Endothelial cell of umbilical vein (primary cell): Measurements from ENCODE around the gene MTPN. TPM values are rescaled to one million over a fixed set of nuclear protein-coding genes. Genes with fewer than 3 reads are reported as not detected.

Source experiments
- BruUV-seq: library from RNA; stranded (reverse); fragments of 400-500 nt; replicated peaks from 2 replicates; lab custom pipeline; 2021; lab: Mats Ljungman, UMichigan
- CTCF ChIA-PET: fragments of 300-600, 350-600 bp; sonication (Branson Sonifier 250); formaldehyde crosslinking; loops from one replicate; lab custom pipeline; 2021; ENCODE audit warnings: antibody characterized with exemption, inconsistent platforms; lab: Charles Lee
- POLR2A ChIA-PET: fragments of 300-600, 350-600 bp; sonication (Branson Sonifier 250); formaldehyde crosslinking; loops from one replicate; lab custom pipeline; 2021; ENCODE audit warnings: antibody characterized with exemption, inconsistent platforms; lab: Charles Lee
- DNase-seq: peaks from one replicate; pipeline ENCODE4 v3.0.0-alpha.2; 2011; ENCODE audit warnings: low read depth, low spot score
- FAIRE-seq: peaks from 2 replicates; lab custom pipeline; 2011; peaks lifted over from hg19 to GRCh38; lab: Jason Lieb, UNC
- H2AFZ ChIP-seq: 2 replicates; pipeline ENCODE4 v1.6.0; 2012; ENCODE audit warnings: low read depth, low read length, control low read depth, inconsistent platforms
- H3K27ac ChIP-seq: 2 replicates; pipeline ENCODE4 v1.5.1; 2011; ENCODE audit warnings: low read depth, mild to moderate bottlenecking, control low read depth, low read length, moderate library complexity; ENCODE audit not compliant: insufficient read depth
- H3K27me3 ChIP-seq, 2 experiments: 2 replicates each; pipeline versions ENCODE4 v1.6.0 to v1.6.1; 2011; ENCODE audit warnings: low read length in 2 of 2, mixed read lengths in 1 of 2; ENCODE audit not compliant: control insufficient read depth in 2 of 2, insufficient read depth in 2 of 2
- H3K36me3 ChIP-seq, 2 experiments: 2 replicates in 1 of 2; 3 replicates in 1 of 2; pipeline ENCODE4 v1.5.1; 2011; ENCODE audit warnings: low read length in 2 of 2, mild to moderate bottlenecking in 1 of 2, moderate library complexity in 1 of 2; ENCODE audit not compliant: control insufficient read depth in 2 of 2, insufficient read depth in 2 of 2; ENCODE audit errors: extremely low read depth in 1 of 2
- H3K4me1 ChIP-seq: 3 replicates; pipeline ENCODE4 v1.5.1; 2011; ENCODE audit warnings: mild to moderate bottlenecking, low read length; ENCODE audit not compliant: control insufficient read depth, insufficient read depth; ENCODE audit errors: extremely low read depth
- H3K4me2 ChIP-seq: 2 replicates; pipeline ENCODE4 v1.6.1; 2011; ENCODE audit warnings: low read length, control low read depth, mixed read lengths; ENCODE audit not compliant: insufficient read depth
- H3K4me3 ChIP-seq, 3 experiments: fragments of 200-600 bp in 1 of 3; sonication (generic), shearing (Covaris generic) in 1 of 3; replicated peaks in 1 of 3; 2 replicates each; pipeline ENCODE4 v1.5.1; 2011 to 2016; ENCODE audit warnings: control low read depth in 3 of 3, low read length in 3 of 3, mild to moderate bottlenecking in 2 of 3, inconsistent platforms in 1 of 3, low read depth in 1 of 3, moderate library complexity in 1 of 3; ENCODE audit not compliant: insufficient read depth in 1 of 3
- H3K79me2 ChIP-seq: 2 replicates; pipeline ENCODE4 v1.6.0; 2012; ENCODE audit warnings: low read length, inconsistent platforms; ENCODE audit not compliant: control insufficient read depth, insufficient read depth
- H3K9ac ChIP-seq: replicated peaks from 2 replicates; pipeline ENCODE3; 2011; ENCODE audit warnings: low read length, control low read depth; ENCODE audit not compliant: insufficient read depth; ENCODE audit errors: extremely low read depth
- H3K9me1 ChIP-seq: replicated peaks from 3 replicates; pipeline ENCODE4 v1.6.0; 2011; ENCODE audit warnings: mild to moderate bottlenecking, low read length; ENCODE audit not compliant: control insufficient read depth, insufficient read depth; ENCODE audit errors: extremely low read depth
- H3K9me3 ChIP-seq: replicated peaks from 2 replicates; pipeline ENCODE4 v1.5.1; 2012; ENCODE audit warnings: low read length, inconsistent platforms; ENCODE audit not compliant: control insufficient read depth, insufficient read depth
- H4K20me1 ChIP-seq: replicated peaks from 2 replicates; pipeline ENCODE3; 2011; ENCODE audit warnings: mild to moderate bottlenecking, low read length; ENCODE audit not compliant: control insufficient read depth, insufficient read depth; ENCODE audit errors: extremely low read depth
- CTCF ChIP-seq, 2 donors: IDR thresholded peaks; 1 replicate in 1 of 2; 2 replicates in 1 of 2; pipeline ENCODE4 v1.5.1; 2011; ENCODE audit warnings: low read length in 2 of 2, mild to moderate bottlenecking in 2 of 2, moderate library complexity in 2 of 2, control low read depth in 1 of 2, inconsistent platforms in 1 of 2, low read depth in 1 of 2; ENCODE audit not compliant: insufficient read depth in 1 of 2; ENCODE audit errors: extremely low read depth in 1 of 2
- EZH2 ChIP-seq: IDR thresholded peaks from 2 replicates; pipeline ENCODE4 v1.6.1; 2012; ENCODE audit warnings: borderline replicate concordance, low read depth, mild to moderate bottlenecking, moderate library complexity, low read length, inconsistent platforms; ENCODE audit not compliant: severe bottlenecking
- FOS ChIP-seq: IDR thresholded peaks from 2 replicates; pipeline ENCODE4 v1.6.1; 2011; ENCODE audit warnings: mild to moderate bottlenecking, low read length, moderate library complexity, borderline replicate concordance; ENCODE audit not compliant: insufficient read depth
- GATA2 ChIP-seq: IDR thresholded peaks from 2 replicates; pipeline ENCODE4 v1.7.0; 2011; ENCODE audit warnings: low read depth, mild to moderate bottlenecking, moderate library complexity, mixed read lengths, low read length; ENCODE audit not compliant: insufficient read length, insufficient read depth
- JUN ChIP-seq: IDR thresholded peaks from 2 replicates; pipeline ENCODE4 v1.6.1; 2011; ENCODE audit warnings: borderline replicate concordance, low read depth; ENCODE audit not compliant: insufficient read length, insufficient read depth
- MAX ChIP-seq: IDR thresholded peaks from 2 replicates; pipeline ENCODE4 v1.6.1; 2011; ENCODE audit not compliant: insufficient read depth, insufficient read length
- MYC ChIP-seq: IDR thresholded peaks from one replicate; pipeline ENCODE4 v1.6.1; 2011; ENCODE audit warnings: mild to moderate bottlenecking, low read depth, low read length
- POLR2A ChIP-seq: IDR thresholded peaks from 2 replicates; pipeline ENCODE4 v1.6.1; 2012; ENCODE audit warnings: low read depth, mild to moderate bottlenecking, control low read depth, low read length
- POLR2AphosphoS5 ChIP-seq: IDR thresholded peaks from 2 replicates; pipeline ENCODE4 v1.6.1; 2012; ENCODE audit warnings: low read depth, mild to moderate bottlenecking, control low read depth, low read length, moderate library complexity; ENCODE audit not compliant: insufficient read depth
- dilution Hi-C: fragments of 300-500 bp; cut with MboI; formaldehyde crosslinking; loops from one replicate; pipeline ENCODE4 v1.15.0; 2019; ENCODE audit warnings: low sequenced_read_pairs; ENCODE audit not compliant: extremely low pct_ligation_motif_present
- intact Hi-C: fragments of 100-400 bp; cut with micrococcal nuclease; formaldehyde crosslinking; loops from one replicate; pipeline ENCODE4 v1.10.0; 2022
- polyA plus RNA-seq, 4 experiments: library from polyadenylated mRNA; depleted of rRNA in 3 of 4; stranded (reverse) in 3 of 4; unstranded in 1 of 4; fragments of >200 nt; gene quantifications; 2 replicates each; pipeline versions ENCODE4 v1.2.1 to v1.2.3, GENCODE V29; 2011 to 2012; ENCODE audit warnings: missing spikeins in 1 of 4
- total RNA-seq: library from RNA; stranded (reverse); gene quantifications from 2 replicates; pipeline ENCODE4 v1.2.3, GENCODE V29; 2021

Gene MTPN
- total and polyA plus RNA-seq, 2 donors (not counting 3 experiments of a cell fraction or from before 2014, with no cell fraction given) = 58.1 to 174 TPM

- Histone ChIP-seq H3K27me3 (no peaks in the 10 kb centered on the region), H3K27ac (no peak overlapping the region), H3K9me3 (no peaks in the 10 kb centered on the region), H3K36me3 (peaks cover 2% of the 10 kb centered on the region in 2 experiments), H2AFZ (no peak overlapping the region), H4K20me1 (no peaks in the 10 kb centered on the region), H3K4me3 (no peak overlapping the region), H3K4me1 (peaks cover 25% of the 10 kb centered on the region), H3K9ac (no peak overlapping the region), H3K79me2 (peaks cover 30% of the 10 kb centered on the region), H3K4me2 (no peak overlapping the region), H3K9me1 (no peaks in the 10 kb centered on the region)
- TF ChIP-seq POLR2AphosphoS5 = no peak
- no peak for TF ChIP-seq JUN
- no peak for TF ChIP-seq FOS
- TF ChIP-seq GATA2 = no peak
- no peak for TF ChIP-seq MAX
- TF ChIP-seq EZH2 = no peak
- no peak for TF ChIP-seq MYC
- TF ChIP-seq POLR2A = no peak
- TF ChIP-seq CTCF (IDR thresholded peaks at IDR 0.05; ENCODE audit: extremely low read depth in 1 of 2, insufficient read depth in 1 of 2, low read depth in 1 of 2, low read length in 2 of 2) = no peak
- no TSS peak for BruUV-seq
- dilution Hi-C loops (no loop called here), intact Hi-C loops (no loop called here)
- DNase-seq (no peak), FAIRE-seq (no peak)
- ChIA-PET POLR2A (no interaction called here), CTCF (interaction anchor here (1.2 kb wide), 1 partner anchor 15 kb away, joined by 3 read pairs; no protein-coding TSS in a partner anchor)
These were observed 49.0 kb downstream of the MTPN start for GRCh38 chr7:135928136-135928535.
